CD4-positive, alpha-beta T cell (primary cell): ENCODE data around the gene CCS. TPM values are rescaled to one million over a fixed set of nuclear protein-coding genes. Genes with fewer than 3 reads are reported as not detected.

ENCODE experiments used
- ATAC-seq: fragments of 200-7000 bp; cut with Tn5 transposase; one replicate; pipeline ENCODE4 v1.10.0; 2022; ENCODE audit warnings: mild to moderate bottlenecking; ENCODE audit not compliant: poor library complexity
- CTCF ChIA-PET: fragments of 350-600 bp; sonication (Branson Sonifier 250); formaldehyde crosslinking; loops from one replicate; lab custom pipeline; 2021; ENCODE audit warnings: antibody characterized with exemption, inconsistent platforms; lab: Charles Lee
- POLR2A ChIA-PET: fragments of 350-600 bp; sonication (Branson Sonifier 250); formaldehyde crosslinking; loops from one replicate; lab custom pipeline; 2021; ENCODE audit warnings: antibody characterized with exemption, inconsistent platforms; lab: Charles Lee
- DNase-seq, 14 experiments: peaks; one replicate each; pipeline ENCODE4 v3.0.0-alpha.2; 2013 to 2020; ENCODE audit warnings: mixed read lengths in 2 of 14
- H3K27ac ChIP-seq, 2 donors: one replicate each; pipeline versions ENCODE4 v1.5.1 to v1.7.0; 2013; ENCODE audit warnings: low read length in 2 of 2, low read depth in 1 of 2, mild to moderate bottlenecking in 1 of 2
- H3K27me3 ChIP-seq, 2 experiments: 1 replicate in 1 of 2; 2 replicates in 1 of 2; pipeline versions ENCODE4 v1.6.1 to v1.7.0; 2013; ENCODE audit warnings: low read length in 2 of 2, control low read depth in 1 of 2, mild to moderate bottlenecking in 1 of 2, moderate library complexity in 1 of 2; ENCODE audit not compliant: insufficient read depth in 2 of 2, control insufficient read depth in 1 of 2
- H3K36me3 ChIP-seq: one replicate; pipeline ENCODE4 v1.6.1; 2013; ENCODE audit warnings: low read length, control low read depth; ENCODE audit not compliant: insufficient read depth
- H3K4me1 ChIP-seq: one replicate; pipeline ENCODE4 v1.6.1; 2013; ENCODE audit warnings: low read length, control low read depth; ENCODE audit not compliant: insufficient read depth
- H3K4me3 ChIP-seq: one replicate; pipeline ENCODE4 v1.5.1; 2013; ENCODE audit warnings: mild to moderate bottlenecking, low read length, moderate library complexity
- H3K9me3 ChIP-seq, 2 experiments: 1 replicate in 1 of 2; 2 replicates in 1 of 2; pipeline versions ENCODE4 v1.6.1 to v1.7.0; 2013; ENCODE audit warnings: low read length in 2 of 2, mild to moderate bottlenecking in 2 of 2, control low read depth in 1 of 2, moderate library complexity in 1 of 2; ENCODE audit not compliant: control insufficient read depth in 1 of 2, insufficient read depth in 1 of 2
- H3K27ac Mint-ChIP-seq: one replicate; pipeline ENCODE4 v1.8.0; 2020; ENCODE audit warnings: mixed read lengths
- H3K27me3 Mint-ChIP-seq: one replicate; pipeline ENCODE4 v1.8.0; 2021; ENCODE audit warnings: mixed read lengths
- H3K36me3 Mint-ChIP-seq: one replicate; pipeline ENCODE4 v1.8.0; 2021; ENCODE audit warnings: low read depth, mixed read lengths
- H3K4me1 Mint-ChIP-seq: one replicate; pipeline ENCODE4 v1.8.0; 2021; ENCODE audit warnings: low read depth, mixed read lengths
- H3K4me3 Mint-ChIP-seq: one replicate; pipeline ENCODE4 v1.8.0; 2020; ENCODE audit warnings: mild to moderate bottlenecking, mixed read lengths
- H3K9me3 Mint-ChIP-seq: one replicate; pipeline ENCODE4 v1.8.0; 2020; ENCODE audit warnings: mixed read lengths
- intact Hi-C, 2 experiments: fragments of 100-400 bp; cut with DNase I in 1 of 2; cut with micrococcal nuclease in 1 of 2; formaldehyde crosslinking; loops; one replicate each; pipeline versions ENCODE4 v1.15.1 to v1.9.0; 2023 to 2025; cut with DNase I, micrococcal nuclease
- total RNA-seq, 174 experiments: library from RNA in 2 of 174; stranded (reverse) in 2 of 174; gene quantifications; one replicate each; pipeline ENCODE4 v1.2.3 and lab custom pipeline; 2021 to 2026
- TF ChIP-seq, protein P1 (sequence below): fragments of 200-600 bp; IDR thresholded peaks from one replicate; pipeline ENCODE4 v1.8.0; 2022; ENCODE audit warnings: antibody characterized with exemption, mild to moderate bottlenecking

The CCS gene
- total RNA-seq, 2 experiments from 2014 or later = 25.4 to 26.3 TPM

DNA sequence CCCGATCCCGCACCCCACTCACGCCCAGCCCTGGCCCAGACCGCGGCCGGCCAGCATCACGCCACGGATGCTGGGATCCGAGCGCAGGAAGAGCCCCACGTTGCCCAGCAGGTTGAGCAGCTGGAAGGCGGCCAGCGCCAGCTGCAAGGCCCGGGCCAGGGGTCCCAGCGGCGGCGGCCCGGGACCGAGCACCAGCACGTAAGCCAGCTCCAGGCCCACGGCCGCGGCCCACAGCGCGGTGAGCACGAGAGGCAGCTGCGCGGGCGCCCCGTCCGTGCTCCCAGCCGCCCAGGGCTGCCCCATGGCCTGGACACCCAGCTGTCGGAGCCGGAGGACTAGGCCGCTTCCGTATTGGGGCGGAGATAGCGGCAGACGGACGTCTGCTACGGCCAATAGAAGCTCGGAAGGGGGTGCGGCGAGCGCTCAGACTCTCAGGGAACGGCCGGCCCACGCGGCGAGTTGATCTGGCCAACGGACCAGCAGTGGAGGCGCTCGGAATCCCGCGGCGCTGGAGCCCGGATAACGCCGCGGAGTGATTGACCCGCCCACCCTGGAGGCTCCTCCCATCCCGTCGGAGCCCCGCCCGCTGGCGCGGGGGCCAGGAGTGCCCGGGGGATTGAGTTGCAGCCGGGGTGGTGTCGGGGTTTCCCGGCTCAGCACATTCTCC lies 47.2 kb upstream of the CCS start, which contains the start of gene ZDHHC24:
Gene ZDHHC24 (minus strand): TSS at position 348 of the 667 bp plus-strand sequence. CDS start 45 bp downstream, at position 303.
- peak within 1 kb of the TSS; percentile 90 for H3K4me3 Mint-ChIP-seq
- TF ChIP-seq, protein P1, sequence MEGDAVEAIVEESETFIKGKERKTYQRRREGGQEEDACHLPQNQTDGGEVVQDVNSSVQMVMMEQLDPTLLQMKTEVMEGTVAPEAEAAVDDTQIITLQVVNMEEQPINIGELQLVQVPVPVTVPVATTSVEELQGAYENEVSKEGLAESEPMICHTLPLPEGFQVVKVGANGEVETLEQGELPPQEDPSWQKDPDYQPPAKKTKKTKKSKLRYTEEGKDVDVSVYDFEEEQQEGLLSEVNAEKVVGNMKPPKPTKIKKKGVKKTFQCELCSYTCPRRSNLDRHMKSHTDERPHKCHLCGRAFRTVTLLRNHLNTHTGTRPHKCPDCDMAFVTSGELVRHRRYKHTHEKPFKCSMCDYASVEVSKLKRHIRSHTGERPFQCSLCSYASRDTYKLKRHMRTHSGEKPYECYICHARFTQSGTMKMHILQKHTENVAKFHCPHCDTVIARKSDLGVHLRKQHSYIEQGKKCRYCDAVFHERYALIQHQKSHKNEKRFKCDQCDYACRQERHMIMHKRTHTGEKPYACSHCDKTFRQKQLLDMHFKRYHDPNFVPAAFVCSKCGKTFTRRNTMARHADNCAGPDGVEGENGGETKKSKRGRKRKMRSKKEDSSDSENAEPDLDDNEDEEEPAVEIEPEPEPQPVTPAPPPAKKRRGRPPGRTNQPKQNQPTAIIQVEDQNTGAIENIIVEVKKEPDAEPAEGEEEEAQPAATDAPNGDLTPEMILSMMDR = no peak
- ChIA-PET POLR2A (interaction anchor here (0.9 to 4.8 kb wide), 18 partner anchors 13 to 694 kb away, joined by 3 to 26 read pairs (median 6); partner anchors contain the start of genes BBS1, CTSF, DPP3 and MRPL11), CTCF (interaction anchor here (1.7 to 1.9 kb wide), 2 partner anchors 107 to 133 kb away, joined by 6 to 12 read pairs; partner anchors contain the start of genes MRPL11 and RBM4B)
- Histone ChIP-seq H3K27me3 (no peaks in the 10 kb centered on the region), H3K36me3 (peaks cover 18% of the 10 kb centered on the region), H3K27ac (peak within 1 kb of the TSS; percentile 69 to 70), H3K9me3 (no peaks in the 10 kb centered on the region), H3K4me1 (peaks cover 44% of the 10 kb centered on the region), H3K4me3 (peak within 1 kb of the TSS; percentile 76)
- H3K36me3 Mint-ChIP-seq = peaks cover 28% of the 10 kb centered on the region
- ATAC-seq = peak; percentile 82
- peak; percentile 59 to 92 (median 73) for DNase-seq
- peak within 1 kb of the TSS; percentile 75 for H3K27ac Mint-ChIP-seq
- no peaks in the 10 kb centered on the region for H3K9me3 Mint-ChIP-seq
- H3K27me3 Mint-ChIP-seq = no peaks in the 10 kb centered on the region
- H3K4me1 Mint-ChIP-seq = peaks cover 39% of the 10 kb centered on the region
- intact Hi-C loops = loop anchor here (2.0 kb wide), 2 partner anchors 65 to 79 kb away; partner anchors contain the start of genes DPP3 (in 1 of the 2) and PELI3 (in 1 of the 2)

GRCh38 chr11:66546368-66546965 lies 46.5 kb upstream of the CCS start, which contains the start of gene ACTN3:
ACTN3 (plus strand) TSS chr11:66546903; CDS start chr11:66546938, 35 bp downstream.
- ATAC-seq = no peak
- Mint-ChIP-seq H3K27ac (peak within 1 kb of the TSS; percentile 75), H3K36me3 (peaks cover 22% of the 10 kb centered on the region), H3K4me3 (peak within 1 kb of the TSS; percentile 90), H3K9me3 (no peaks in the 10 kb centered on the region), H3K27me3 (no peaks in the 10 kb centered on the region), H3K4me1 (peaks cover 36% of the 10 kb centered on the region)
- H3K4me3 ChIP-seq = peak within 1 kb of the TSS; percentile 76
- intact Hi-C loops = loop anchor here (2.0 kb wide), 2 partner anchors 66 to 80 kb away; partner anchors contain the start of genes DPP3 (in 1 of the 2) and PELI3 (in 1 of the 2)
- ChIA-PET POLR2A (interaction anchor here (0.9 to 4.8 kb wide), 17 partner anchors 9 to 693 kb away, joined by 3 to 26 read pairs (median 7); partner anchors contain the start of genes BBS1, CTSF, DPP3 and MRPL11), CTCF (interaction anchor here (1.7 to 1.9 kb wide), 2 partner anchors 108 to 132 kb away, joined by 6 to 12 read pairs; partner anchors contain the start of genes MRPL11 and RBM4B)
- peak in 4 of 14 experiments; percentile 11 to 49 (median 32) for DNase-seq
- H3K4me1 ChIP-seq = peaks cover 44% of the 10 kb centered on the region
- peak within 1 kb of the TSS; percentile 69 to 70 for H3K27ac ChIP-seq
- peaks cover 15% of the 10 kb centered on the region for H3K36me3 ChIP-seq
- TF ChIP-seq, protein P1 = no peak
- no peaks in the 10 kb centered on the region for H3K9me3 ChIP-seq
- no peaks in the 10 kb centered on the region for H3K27me3 ChIP-seq
